Body of pancreas (tissue), 4 donors: ENCODE results near the gene RAD51B.

Experiments used
- CTCF ChIP-seq, 7 experiments: fragments of 450-650 bp in 4 of 7; fragments of 200-600 bp in 3 of 7; sonication (generic) in 3 of 7; IDR thresholded peaks; one replicate each; pipeline ENCODE4 v1.5.1; 2016 to 2019; ENCODE audit warnings: antibody characterized with exemption in 7 of 7
- POLR2A ChIP-seq, 3 donors: fragments of 450-650 bp; IDR thresholded peaks; one replicate each; pipeline ENCODE4 v1.6.1; 2016; ENCODE audit warnings: antibody characterized with exemption in 3 of 3, mild to moderate bottlenecking in 2 of 3

GRCh38 chr14:68135566-68135965, 316.0 kb downstream of the RAD51B start:
- TF ChIP-seq POLR2A (IDR thresholded peaks at IDR 0.05) = no peak
- TF ChIP-seq CTCF (IDR thresholded peaks at IDR 0.05) = no peak
